HT-29 (cell line): ENCODE measurements around the gene CRB1. TPM values are rescaled to one million over a fixed set of nuclear protein-coding genes. Genes with fewer than 3 reads are reported as not detected.
A peak's percentile ranks its signal among the peaks of the same experiment; 100 is the strongest.

Experiments used
- DNase-seq: peaks from one replicate; pipeline ENCODE4 v3.0.0-alpha.2; 2015; ENCODE audit warnings: low spot score
- total RNA-seq: library from RNA; depleted of rRNA; stranded (reverse); fragments of >200 nt; shearing (Covaris generic); gene quantifications from 2 replicates; pipeline ENCODE4 v1.2.3, GENCODE V29; 2014

CRB1 gene
- total RNA-seq, 1 experiment from 2014 or later: not detected

DNA sequence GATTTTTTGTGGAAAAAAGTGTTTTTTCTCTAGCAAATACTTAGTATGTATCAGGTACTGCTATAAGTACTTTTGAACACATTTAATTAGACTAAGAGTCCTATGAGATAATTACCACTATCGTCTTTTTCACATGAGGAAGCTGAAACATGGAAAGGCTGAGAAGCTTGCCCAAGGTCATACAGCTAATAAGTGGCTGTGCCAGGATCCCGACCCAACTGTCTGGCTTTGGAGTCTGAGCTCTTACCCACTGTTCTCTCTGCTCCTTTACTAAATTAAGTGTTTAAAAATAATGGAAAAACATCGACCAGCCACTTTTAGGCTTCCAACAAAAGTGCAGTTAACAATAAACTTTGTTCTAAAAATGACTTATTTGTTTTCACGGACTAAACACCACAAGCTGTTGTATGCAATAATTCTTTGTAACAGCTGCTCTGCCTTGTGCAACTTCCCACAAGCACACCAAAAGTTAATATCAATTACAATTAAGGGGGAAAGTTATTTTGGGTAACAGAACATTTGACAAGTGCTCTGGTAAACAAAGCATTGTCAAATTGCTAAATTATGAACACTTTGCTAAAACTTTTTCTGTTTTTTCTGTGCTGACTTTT lies 75.7 kb downstream of the CRB1 start:
- DNase-seq: no peak

DNA sequence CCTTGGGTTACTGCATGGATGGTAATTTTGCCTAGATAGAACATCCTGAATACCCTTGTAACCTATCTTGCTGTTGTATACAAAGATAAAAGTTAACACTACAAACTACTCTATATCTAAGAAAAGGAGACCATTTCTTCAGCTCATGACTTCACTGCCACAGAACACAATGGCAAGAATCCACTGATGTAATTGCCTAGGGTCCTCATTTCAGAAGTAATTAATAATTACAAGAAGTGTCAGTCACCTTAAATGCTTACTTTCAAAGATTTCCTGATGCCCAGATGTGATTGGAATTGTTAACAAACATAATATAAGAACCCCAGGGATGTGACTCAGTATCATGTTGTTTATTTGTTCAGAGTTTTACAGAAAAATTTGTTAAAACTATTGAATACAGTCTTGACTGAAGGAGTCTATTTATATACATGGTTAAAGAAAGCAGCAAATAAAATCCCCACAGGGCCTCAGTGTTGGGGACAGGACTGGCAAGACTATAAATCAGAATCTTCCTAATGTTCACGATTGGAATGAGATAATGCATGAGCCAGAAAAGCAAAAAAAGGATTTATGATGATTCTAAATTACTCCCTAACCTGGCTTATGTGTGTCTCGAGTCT lies 83.9 kb downstream of the CRB1 start:
- no peak for DNase-seq

DNA sequence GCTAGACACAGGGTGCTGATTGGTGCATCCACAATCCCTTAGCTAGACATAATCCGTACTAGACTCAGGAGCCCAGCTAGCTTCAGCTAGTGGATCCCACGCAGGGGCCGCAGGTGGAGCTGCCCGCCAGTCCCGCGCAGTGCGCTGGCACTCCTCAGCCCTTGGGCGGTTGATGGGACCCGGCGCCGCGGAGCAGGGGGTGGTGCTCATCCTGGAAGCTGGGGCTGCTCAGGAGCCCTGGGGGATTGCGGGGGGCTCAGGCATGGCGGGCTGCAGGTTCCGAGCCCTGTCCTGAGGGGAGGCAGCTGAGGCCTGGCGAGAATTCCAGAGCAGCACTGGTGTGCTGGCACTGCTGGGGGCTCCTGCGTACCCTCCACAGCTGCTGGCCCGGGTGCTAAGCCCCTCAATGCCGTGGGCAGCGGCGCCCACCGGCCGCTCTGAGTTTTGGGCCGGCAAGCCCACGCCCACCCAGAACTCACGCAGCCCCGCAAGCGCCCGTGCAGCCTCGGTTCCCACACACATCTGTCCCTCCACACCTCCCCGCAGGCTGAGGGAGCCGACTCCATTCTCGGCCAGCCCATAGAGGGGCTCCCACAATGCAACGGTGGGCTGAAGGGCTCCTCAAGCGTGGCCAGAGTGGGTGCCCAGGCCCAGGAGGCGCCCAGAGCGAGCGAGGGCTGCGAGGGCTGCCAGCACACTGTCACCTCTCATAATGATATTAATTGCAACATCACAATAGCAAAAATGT lies 87.4 kb downstream of the CRB1 start:
- DNase-seq: no peak

DNA sequence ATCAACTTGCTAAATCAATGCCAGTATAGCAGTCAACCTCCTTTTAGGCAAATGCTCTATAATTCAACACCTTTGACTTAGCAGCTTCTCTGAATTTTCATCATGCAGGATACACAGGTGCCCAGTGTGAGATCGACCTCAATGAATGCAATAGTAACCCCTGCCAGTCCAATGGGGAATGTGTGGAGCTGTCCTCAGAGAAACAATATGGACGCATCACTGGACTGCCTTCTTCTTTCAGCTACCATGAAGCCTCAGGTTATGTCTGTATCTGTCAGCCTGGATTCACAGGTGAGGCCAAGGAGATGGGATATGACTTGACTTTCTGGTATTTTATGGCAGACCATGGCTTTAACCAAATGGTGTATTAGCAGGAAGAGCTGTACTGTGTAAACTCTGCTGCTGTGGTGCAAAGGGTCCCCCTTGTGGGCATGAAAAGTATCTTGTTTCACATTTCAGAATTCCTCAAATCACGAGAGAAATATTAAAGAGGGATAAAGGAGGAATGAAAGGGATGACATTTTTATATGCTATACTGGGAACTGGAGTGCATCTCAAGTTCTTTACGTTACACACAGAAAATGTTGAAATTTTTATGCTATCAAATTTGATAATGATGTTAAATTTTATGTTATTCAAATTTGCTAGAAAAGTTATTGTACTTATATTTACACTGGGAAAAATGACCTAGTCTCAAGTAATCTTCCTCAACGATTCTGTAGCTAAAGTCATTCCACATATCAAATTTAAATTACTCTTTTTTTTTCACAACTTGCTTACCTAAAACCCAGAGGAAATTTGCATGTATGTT lies 88.9 kb downstream of the CRB1 start:
- DNase-seq: peak; percentile 53

DNA sequence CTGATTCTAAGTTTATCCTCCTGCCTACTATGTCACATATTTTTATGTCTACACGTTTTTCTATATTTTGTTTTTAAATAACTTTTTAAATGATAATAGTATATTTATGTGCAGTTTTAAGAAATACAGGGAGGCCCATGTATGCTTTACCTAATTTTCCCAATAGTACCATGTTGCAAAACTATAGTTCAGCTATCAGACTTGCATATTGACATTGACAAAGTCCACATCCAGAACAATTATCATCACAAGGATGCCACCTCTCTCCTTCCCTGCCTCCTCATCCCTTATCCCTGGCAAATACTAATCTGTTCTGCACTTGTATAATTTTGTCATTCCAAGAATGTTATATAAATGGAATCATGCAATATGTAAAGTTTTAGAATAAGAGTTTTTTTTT lies 90.9 kb downstream of the CRB1 start:
- DNase-seq: no peak

DNA sequence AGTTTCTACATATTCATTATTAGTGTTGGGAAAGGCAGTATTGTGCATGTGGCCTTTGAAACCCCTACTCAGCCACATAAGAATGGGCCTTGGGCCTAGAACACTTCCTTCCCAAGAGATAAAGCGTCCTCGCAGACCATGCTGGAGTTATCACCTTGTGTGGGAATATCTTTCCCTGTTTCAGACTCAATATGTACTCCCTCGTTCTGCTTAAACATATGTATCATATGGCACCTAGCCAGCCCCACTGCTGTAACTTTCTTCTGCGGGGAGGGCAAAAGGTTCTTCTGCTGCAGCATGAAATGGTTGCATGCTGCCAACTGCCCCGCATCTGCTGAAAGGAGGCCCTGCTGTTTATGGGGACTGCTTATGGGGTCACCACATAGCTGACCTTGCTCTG lies 92.0 kb downstream of the CRB1 start:
- DNase-seq: no peak

DNA sequence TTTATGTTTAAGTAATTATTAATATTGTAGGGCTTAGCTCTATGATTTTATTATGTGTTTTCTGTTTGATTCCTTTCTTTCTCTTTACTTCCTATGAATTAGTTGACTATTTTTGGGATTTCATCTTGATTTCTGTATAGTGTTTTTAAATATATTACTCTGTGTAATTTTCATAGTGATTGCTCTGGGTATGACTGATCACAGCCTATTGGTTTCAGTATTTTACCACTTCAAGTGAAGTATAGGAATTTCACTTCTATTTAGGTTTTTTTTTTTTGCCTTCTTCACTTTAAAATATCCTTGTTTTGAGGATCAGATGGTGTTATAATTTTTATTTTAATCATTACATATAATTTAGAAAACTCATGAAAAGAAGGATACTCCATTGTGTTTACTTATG lies 94.8 kb downstream of the CRB1 start:
- no peak for DNase-seq

DNA sequence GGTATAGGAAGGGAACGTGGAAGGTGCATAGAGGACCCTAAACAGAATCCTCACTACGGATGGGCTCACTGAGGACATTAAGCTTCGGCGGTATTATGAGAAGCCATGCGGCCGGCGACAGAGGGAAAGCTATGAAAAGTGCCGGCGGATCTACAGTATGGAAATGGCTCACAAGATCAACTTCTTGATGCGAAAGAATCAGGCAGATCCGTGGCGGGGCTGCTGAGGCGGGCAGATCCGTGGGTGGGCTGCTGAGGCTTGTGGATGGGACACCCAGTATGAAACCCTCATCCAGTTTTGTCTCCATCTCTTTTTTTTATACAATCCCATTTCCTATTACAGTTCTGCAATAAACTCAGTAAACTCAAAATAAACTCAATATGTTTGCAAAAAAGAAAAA lies 95.8 kb downstream of the CRB1 start:
- no peak for DNase-seq

DNA sequence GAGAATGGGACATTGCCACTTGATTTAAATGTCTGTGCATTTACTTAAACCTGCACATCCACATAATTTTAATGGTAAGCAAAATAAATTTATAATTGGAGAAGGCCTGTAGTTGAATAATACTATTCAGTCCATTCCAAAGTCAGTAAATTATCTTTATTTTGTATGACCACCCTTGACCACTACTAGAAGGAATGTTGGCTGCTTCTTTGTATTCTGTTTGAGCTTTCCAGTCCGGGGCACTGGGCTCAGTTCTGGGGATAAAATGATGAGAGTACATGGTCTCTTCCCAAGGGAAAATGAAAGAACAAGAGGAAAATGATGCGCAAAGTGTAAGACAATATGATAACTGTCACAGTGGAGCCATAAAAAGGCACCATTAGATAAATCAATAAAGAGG lies 98.9 kb downstream of the CRB1 start:
- DNase-seq: no peak

DNA sequence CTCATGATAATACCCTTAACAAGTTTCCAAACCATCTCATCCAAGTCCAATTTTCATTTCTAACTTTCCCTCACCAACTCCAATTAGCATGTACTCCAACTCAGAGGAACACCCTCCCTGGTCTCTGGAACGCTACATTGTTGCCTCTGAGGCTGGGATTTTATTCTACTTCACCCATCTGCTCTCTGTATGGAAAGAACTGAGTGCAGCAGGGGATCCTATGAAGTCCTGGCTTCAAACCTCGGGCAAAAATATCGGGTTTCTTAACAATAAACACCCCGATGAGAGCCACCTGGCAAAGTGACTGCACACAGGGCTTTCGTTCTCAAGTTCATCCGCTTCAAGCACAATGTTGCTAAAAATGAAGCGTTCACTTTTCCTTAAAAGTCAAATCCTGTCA lies 99.6 kb downstream of the CRB1 start:
- DNase-seq: no peak

DNA sequence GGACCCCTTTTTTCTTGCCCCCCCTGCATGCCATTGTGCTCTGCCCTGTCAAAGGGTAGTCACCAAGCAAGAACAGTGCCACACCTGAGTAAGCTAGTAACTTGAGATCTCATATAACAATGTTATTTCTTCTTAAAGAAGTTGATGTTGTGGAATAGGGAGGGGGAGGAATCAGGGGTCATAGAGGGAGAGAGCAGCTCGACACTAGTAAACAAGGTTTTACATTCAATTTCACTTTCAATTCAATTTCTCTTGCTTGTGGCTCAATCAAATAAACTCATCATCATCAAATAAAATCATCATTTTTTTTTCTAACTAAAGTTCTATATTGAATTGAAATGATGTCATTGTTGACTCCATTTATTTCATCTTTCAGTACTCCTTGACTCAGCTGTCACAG lies 106.4 kb downstream of the CRB1 start:
- DNase-seq: no peak

DNA sequence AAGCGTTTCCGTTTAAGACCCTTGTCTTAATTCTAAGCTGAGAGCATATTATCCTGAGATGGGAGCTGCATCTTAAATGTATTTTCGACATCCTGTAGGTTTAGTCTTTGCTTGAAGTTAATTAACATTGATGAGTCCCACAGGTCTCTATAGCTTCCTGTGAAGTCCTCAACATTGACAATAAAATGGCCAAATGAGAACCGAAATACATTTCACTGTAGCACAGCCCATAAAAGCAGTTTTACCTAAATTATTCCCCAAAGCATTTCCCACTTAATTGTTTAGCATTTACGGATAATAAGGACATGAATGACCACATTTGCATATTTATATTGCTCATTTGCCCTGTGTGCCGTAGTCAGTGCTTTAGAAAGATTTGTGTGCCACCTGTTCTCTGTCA lies 116.4 kb downstream of the CRB1 start:
- no peak for DNase-seq

DNA sequence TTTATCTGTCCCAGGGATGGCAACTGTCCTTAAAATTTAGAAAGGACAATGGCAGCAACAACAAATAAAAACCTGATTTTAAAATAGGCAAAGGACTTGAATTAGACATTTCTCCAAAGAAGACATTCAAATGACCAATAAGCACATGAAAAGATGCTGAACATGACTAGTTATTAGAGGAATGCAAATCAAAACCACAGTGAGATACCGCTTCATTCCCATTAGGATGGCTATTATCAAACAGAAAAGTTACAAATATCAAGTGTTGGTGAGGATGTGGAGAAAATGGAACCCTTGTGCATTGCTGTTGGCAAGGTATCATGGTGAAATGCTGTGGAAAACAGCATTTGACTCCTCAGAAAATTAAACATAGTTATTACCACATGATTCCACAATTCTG lies 120.7 kb downstream of the CRB1 start:
- no peak for DNase-seq

DNA sequence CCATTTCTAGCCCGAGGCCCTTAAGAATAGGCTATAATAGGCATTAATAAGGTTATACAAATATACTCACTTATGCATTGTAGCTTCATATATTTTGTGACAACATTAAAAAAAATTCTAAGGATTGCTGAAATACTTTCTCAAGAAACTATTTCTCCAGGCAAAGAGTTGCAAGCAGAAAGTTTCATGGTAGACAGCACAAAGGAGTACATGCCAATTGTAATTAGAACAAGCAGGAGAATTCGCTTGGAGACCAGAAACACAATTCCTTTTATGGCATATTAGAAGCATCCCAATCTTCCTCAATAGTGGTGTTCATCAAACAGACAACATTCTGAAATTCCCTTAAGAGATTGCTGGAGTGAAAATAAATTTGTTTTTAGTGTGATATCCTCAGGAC lies 122.8 kb downstream of the CRB1 start:
- DNase-seq: no peak

DNA sequence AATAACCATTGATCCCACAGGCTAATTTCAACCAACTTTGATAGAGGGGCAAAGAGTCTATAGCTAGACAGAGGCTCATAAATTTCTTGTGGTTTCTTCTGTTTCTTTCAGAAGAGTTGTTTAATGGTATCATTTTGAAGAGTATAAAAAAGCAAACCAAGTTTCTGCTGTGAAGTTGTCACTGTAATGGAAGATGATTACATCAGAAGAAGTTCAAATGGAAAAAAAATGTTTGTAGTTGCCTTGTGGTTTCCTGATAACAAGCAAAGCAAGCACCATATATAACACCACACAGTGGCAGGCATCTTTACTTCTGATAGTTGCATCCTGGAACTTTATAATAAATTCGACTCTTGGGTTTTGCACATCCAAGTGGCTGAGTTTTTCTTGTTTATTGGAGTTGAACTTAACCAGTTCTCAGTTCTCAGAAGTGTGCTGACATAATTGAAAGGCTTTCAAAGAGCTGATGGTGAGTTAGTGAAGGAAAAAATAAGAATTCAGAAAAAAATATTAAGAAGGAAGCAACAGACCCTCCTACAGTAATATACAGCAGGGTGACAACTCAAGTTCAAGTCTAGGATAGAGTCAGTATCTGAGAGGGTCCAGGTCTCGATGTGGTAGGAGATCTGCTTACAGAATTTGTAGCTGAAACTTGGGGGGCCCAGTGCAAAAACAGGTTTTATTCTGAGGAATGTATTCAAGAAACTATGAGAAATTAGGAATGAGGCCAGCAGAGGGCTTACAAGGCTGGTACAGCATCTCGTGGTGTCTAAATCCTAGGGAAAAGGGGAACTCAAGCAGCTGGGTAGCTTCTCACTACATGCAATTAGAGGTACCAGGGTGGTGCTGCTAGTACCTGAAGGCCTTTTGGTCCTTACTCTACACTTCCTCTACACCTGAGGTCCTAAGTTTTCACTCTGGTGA lies 123.5 kb downstream of the CRB1 start:
- DNase-seq: no peak

DNA sequence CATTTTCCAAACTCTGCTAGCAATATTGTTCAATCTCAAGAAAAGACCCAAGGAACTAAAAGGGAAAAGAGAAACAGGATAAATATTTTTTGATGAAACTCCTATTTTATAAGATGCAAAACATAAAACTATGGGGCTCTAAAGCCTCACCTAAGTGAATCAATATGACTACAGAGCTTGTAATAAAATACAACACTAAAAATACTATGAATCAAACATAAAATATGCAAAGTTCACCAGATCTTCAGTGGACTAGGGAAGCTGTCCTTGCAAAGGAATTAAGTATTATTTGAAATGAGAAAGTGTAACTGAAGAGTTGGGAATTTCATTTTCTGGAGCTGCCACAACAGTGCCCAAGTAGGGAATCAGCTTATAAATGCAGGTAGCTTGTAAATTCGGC lies 124.5 kb downstream of the CRB1 start:
- no peak for DNase-seq

DNA sequence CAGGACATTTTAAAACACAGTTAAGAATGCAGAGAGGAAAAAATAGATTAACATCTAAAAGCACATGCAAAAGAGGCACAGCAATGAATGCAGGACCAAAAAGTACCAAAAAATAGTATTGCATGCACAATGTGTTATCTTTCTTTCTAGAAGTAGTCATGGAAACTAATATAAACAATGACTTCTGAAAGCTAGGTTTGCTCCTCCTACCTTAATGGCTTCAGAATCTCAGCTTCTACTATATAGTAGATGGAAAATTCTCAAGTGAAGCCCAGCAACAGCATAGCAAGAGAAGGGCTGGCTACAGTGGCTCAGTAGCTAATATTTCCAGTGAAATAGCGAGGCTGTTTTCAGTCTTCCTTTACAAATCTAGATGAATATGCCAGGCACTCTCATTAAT lies 125.1 kb downstream of the CRB1 start:
- no peak for DNase-seq

DNA sequence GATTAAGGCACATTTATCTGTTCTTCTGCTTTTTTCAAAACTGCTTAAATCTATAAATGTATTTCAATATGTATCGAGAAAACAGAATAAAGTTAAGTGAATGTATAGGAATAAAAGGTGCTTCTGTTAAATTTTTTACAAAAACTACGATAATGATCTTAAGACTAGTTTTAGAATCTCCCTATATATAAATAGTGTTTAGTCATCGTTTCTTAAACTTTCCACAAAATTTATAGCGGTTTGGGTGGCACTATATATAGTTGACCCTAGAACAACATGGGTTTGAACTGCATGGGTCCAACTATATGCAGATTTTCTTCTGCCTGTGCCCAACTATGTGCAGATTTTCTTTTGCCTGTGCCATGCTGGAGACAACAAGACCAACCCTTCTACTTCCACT lies 125.7 kb downstream of the CRB1 start:
- DNase-seq: no peak

DNA sequence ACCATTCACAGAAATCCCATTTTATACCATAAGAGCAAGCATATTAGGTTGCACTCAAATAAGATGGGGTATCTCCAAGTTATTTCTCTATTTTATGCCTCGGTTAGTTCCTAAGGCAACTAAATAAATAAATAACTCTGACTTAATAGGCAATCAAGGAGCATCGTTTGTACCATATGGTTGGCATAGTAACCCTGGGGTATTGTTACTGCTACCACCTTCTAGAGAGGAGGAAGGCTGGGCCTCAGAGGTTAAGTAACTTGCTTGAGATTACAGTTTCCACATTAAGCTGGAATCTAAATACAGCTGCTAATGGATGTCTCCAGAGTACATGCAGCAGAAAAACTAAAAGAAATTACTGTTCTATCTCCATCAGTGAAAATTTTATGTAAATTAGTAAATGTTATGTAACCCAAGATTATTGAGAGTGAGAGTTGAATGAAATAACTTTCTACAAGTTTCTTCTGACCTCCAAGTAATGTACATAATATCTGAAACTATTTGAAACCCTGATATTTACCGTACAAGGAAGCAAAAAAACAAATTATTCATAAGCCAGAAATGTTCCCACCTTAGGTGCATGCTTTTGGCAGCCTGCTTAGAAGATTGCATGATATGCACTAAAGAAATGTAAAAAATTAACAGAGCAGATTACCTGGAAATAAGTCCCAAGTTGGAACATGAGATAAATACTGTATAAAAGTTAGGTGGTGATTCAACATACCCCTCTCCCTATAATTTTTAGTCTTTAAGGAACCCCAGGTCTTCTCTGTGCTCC lies 127.0 kb downstream of the CRB1 start:
- no peak for DNase-seq

DNA sequence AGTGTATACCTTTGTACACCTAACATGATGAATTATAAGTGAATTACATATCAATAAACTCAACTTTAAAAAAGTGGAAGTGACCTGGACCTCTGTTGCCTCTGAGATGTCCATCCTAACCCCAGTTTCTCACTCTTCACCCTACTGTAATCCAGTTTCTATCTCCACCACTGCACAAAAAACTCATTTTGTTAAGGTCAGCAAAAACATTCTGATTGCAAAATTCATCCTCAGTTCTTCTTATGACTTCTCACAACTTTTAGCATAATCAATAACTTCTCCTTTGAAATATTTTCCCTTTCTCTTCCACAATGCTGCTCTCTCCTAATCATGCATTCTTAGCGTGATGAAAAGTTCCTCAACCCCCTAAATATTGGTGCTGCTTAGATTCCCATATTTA lies 129.8 kb downstream of the CRB1 start:
- DNase-seq: no peak
